Stimulated activated CD8-positive, alpha-beta memory T cell treated with anti-CD3 and anti-CD28 coated beads, Interleukin-12 subunit alpha, Interleukin-12 subunit beta, amount 100 ng/mL, for 1 hour (primary cell): ENCODE measurements around the gene SRPX.

ENCODE experiments used
- DNase-seq: peaks from one replicate; pipeline ENCODE4 v3.0.0-alpha.2; 2020; ENCODE audit warnings: low read depth

SRPX gene

DNA sequence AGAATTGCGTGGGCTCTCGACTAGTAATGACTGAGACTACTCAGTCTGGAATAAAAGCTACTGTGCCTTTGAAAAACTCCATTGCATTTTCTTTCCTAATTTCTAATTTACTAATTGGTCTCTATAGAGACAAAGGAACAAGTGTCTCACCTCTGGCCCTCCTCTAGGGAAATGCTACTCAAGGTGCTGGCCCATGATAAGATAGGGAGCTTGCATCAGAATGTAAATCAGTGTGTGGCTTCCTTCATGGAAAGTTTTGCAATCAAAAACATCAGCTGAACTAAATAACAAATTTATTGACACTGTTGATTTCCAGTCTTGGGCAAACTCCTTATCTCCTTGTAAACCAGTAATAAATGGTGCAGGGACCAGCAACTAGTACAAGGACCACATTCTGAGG is 81.8 kb downstream of the SRPX start:
- no peak for DNase-seq

DNA sequence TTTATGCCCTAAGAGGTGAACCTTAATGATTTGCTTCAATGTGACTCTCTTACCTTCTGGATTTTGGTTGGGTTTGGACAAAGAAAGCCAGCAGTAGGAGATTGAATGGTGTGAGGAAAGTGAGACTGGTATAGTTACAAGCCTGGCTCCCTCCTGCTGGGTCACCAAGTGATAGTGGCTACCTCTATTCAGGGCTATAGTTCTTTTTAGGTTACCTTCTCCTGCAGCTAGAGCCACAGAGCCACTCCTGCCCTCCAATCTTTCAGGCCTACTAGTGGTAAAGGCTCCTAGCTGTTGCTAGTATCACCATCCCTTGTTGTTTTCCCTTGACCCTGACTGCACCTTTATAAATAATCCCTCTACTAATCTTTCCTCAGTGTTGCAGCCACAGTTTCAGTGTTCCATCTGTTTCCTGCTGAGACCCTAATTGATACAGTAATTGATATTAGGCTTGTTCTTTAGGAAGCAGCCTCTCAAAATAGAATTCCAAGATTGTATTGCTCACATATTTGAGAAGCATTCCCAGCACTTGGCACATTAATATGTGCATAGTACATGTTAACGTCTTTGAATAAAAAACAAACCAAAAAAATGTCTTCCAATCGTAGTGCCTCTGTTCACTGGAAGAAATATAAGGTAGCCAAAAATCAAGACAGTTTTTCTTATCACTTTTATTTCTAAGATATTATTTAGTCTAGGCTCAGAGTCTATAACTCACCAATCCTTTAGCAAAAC is 82.3 kb downstream of the SRPX start:
- DNase-seq, result no peak

DNA sequence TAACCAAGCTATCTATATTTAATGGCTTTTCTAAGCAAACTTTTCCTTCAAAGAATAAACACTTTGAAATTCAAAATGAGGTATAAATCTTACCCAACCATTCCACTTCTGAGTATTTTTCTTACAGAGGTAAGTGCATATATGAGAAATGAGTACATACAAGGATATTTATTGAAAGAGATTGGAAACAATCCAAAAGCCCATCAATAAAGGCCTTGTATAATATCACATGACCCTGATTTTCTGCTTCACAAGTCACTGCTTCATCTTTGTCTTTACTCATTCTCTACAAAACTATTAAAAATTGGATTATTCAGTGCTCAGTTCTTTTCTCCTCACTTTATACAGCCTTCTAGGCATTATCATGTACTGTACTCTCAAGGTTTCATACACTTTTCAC is 91.3 kb downstream of the SRPX start:
- no peak for DNase-seq

DNA sequence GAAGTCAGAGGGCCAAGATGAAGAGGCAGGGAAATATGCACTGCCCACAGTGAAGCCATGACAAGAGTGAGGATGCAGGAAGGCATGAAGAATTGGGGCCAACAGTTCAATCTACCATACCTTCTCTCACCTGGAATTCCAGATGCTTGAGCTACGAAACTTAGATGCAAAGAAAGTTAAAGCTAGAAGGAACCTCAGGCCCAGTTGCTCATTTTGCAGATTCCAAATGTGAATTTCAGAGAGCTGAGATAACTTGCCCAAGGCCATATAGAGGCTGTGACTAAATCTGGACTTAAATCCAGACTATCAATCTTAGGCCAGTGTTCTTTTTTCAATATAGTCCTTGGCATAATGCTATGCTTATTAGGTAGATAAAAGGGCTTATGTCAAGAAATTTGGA is 92.7 kb downstream of the SRPX start:
- no peak for DNase-seq

DNA sequence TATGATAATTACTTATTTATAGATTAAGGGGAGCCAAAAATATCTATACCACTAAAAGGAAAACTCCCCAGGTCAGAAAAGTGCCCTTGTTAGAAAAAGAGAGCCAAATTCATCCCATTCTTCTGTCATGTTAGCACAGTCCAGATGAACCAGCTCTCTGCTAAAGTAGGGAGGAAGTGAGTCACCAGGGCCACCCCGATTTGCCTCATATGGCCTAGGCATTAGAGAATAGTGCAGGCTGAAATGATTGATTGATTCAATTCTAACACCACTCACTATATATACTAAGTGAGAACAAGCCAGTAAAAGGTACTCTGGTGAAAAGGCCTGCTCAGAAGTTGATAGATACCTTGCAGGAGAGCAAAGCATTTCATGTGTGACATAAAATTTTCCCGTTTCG is 94.5 kb downstream of the SRPX start:
- no peak for DNase-seq

DNA sequence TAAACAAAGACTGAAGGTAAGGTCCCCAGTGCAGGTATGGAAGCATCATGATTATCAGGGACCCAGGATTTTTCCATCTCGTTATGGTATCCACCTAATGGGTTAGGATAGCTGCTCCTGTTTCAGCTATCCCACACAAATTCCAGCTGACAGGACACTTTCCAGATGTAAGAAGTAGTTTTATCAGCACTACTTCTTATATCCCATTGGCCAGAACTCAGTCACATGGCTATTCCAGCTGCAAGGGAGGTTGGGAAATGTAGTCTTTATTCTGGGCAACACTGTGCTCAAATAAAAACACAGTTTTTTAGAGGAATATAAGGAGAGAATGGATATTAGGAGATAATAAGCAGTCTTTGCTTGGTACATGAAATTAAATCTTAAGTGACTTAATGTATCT is 96.7 kb downstream of the SRPX start:
- DNase-seq, result no peak

DNA sequence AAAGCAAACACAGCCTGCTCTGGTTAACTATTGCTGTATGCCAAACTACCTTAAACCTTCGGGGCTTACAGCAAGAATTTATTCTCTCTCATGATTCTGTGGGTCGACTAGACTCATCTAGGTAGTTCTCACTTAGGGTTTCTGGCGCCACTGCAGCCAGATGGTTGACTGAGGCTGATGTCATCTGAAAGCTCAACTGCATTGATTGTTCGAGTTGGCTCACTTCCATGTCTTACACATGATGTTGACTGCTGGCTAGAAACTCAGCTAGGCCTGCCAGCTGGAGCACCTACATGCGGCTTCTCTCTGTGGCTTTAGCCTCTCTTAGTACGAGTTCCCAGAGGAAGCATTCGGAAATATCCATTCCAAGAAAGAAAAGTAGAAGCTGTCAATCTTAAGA is 103.2 kb downstream of the SRPX start:
- DNase-seq, result no peak

DNA sequence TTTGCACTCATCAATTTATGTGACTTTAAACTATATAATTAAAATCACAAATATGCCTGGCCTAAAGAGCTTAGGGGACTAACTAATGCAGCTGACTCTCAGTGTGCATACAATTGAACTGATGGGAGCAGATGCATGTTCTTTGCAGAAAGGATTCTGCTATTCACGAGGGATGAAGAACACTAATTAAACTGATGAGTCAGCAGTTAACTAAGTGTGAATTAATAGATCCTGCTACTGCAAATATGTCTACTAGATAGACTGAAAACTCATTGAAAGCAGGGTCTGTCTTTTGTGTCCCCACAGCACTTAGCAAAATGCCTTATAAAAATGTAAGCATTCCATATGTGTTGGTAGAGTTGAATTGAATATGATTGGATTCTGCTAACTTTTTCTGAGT is 104.0 kb downstream of the SRPX start:
- DNase-seq, result no peak

DNA sequence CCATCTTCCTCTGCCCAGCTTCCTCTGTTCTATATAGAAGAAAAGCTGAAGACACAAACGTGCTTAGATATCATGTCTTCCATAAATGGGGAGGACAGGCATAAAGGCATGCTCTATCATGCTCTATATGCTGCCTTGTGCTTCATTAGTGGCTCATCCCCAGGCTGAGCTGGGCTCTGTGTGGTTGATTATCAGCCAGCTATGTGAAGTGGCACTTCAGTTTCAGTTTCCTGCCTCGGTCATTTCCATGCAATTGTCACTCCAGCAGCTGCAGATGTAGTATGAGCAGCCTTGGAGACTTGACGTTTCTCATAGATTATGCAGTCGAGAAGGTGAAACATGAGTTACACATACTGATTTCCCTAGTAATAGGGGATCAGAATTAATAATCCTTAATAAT is 108.1 kb downstream of the SRPX start:
- no peak for DNase-seq

DNA sequence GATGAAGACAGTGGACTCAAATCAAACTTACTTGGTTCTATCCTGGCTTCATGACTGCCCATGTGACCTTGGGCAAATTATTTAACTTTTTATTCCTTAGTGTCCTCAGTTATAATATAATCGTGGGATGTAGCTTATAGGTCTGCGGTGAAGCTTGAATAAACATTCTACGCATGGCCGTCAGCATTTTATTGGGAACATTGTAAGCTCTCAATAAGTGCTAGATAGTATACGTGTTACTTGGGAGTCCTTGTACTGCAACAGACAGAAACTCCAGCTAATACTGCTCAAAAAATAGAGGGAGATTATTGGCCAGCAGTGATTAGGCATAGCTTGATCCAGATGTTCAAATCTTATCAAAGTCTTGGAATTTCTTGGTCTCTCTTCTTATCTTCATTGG is 109.5 kb downstream of the SRPX start:
- no peak for DNase-seq

DNA sequence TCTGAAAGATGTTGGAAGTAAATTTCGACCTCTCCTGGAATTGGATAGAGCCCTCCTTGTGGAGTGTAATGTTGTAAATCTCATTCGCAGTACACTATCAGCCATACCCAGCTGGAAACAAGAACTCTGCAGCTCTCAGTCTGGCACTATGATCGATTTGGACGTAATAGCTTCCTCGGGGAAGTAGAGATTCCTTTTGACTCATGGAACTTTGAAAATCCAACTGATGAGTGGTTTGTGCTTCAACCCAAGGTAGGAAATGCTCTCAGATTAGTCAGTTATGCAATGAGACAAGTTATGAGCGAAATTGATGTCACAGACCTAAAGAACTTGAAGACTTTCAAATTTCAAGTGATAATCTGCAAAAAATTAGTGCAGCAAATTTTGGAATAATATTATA is 110.4 kb downstream of the SRPX start:
- no peak for DNase-seq

DNA sequence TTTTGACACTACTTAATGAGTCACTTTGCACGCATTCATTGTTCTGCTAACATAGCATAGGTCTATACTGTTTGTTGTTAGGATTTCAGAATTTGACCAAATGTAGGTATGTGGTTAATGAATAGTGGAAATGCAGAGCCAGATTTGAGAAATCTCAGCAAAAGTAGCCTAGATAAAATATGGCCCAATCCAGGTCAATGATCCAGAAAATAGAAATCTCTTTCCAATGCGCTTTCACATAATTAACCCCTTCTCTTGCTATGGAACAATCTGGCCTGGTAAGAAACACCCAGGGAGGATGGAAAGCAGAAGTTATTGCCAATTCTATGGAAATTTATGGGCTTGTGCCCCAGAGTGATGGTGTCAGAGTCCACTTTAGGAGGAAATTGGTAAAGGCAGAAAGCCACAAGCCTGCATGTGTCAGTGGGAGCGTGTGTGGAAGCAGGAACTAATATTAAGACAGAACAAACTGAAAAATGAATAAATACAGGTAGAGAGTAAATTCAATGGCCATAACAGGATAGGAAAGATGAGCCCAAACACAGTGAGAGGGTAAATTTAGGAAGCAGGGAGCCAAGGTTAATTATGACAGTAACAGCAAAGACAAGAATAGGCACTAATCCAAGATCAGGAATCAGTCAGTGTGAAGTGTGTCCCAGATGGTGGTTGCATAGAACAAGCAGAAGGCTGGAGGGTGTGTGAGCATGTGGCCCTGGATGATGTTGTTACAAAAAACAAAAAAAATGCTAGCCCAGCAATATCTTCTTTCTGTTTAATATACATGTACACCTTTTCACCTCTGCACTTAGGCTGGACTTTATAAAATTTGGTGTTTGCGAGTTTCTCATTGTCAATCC is 111.4 kb downstream of the SRPX start:
- no peak for DNase-seq

DNA sequence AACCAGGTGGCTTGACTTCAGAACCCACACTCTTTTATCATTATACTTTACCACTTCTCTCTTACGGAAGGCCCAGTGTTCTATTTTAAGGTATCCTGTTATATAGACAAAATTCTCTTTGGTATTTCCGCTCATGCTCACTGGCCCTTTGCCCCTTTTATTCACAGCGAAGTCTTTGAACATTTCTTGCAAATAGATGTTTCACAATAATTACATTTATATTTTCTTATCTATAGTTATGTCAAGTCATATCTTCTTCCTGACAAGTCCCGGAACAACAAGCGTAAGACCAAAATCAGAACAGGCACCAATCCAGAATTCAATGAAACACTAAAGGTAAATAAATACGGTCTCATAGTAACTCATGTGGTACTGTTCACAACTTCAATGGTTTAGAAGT is 112.3 kb downstream of the SRPX start:
- no peak for DNase-seq

DNA sequence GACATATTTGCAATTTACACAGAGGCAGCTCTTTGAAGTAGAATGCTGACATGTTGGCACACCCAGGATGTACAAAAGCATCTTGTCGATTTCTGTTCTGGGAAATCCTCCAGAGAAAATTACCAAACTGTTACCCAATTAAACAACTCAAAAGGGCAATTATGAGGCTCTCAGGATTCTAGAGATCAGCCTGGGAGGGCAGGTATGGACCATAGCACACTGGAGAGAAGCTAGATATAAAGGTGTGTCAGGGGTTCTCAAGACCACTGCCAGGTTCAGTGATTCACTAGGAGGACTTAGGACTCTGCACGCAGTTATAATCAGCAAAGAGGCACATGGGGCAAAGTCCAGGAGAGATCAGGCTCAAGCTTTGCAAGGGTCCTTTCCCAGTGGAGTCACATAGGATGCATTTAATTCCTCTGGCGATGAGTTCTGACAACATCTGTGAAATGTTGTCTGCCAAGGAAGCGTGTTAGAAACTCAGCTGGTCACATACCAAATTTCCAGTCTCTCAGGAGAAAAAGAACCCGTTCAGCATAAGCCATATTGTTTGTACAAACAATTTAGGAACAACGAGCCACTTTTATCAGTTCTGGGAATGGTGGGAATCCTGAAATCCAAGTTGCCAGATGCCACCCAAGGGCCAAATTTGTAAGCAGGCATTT is 113.5 kb downstream of the SRPX start:
- DNase-seq, result no peak

DNA sequence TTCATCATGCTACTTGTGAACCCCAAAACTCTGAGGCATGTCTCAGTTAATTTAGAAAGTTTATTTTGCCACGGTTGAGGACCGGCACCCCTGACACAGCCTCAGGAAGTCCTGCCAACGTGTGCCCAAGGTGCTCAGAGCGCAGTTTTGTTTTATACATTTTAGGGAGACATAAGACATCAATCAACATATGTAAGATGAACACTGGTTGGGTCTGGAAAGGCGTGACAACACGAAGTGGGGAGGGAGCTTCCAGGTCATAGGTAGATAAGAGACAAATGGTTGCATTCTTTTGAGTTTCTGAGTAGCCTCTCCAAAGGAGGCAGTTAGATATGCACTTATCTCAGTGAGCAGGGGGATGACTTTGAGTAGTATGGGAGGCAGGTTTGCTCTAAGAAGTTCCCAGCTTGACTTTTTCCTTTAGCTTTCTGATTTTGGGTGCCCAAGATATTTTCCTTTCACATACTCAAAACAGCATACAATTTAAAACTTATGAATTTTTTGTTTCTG is 115.4 kb downstream of the SRPX start:
- DNase-seq, result no peak

DNA sequence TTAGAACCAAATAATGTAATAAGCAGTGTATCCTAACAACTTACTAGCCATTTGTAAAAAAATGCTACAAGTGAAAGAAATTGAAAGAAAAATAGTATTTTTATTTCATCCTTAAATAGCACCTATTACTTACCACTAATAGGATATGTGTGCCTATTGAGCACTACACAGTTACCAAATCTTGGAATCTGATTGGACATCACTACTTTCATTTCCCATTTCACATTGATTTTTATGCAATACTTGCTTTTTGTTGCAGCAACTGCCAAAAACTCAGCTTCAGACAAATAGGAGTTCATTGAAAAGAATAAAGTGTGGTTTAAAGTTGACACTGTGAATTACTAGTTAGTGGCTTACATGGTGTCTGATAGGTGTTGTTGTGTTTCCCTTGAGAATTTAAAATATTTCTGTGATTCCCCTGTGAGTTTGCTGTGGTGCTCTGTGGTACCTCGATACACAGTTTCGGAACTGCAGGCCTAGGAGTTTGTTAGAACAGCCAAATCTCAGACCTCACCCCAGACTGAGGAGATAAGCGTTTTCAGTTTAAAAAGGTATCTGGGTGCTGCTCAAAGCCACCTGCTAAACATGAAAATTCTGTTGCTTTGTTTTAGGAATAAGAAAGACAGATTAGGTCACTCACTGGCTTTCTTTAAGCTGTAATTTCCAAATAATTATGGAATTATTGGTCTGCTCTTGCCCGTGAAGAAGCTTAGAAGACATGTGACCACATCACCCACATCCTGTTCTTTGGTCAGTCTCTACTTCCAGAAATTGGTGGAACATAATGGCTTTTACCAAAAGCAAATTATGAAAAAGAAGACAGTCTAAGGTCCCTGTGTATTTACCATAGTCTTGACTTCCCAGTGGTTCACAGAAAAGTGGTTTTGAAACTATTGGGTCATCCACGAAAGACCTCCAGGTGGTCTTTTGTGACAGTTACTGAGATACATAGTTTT is 116.5 kb downstream of the SRPX start:
- no peak for DNase-seq

DNA sequence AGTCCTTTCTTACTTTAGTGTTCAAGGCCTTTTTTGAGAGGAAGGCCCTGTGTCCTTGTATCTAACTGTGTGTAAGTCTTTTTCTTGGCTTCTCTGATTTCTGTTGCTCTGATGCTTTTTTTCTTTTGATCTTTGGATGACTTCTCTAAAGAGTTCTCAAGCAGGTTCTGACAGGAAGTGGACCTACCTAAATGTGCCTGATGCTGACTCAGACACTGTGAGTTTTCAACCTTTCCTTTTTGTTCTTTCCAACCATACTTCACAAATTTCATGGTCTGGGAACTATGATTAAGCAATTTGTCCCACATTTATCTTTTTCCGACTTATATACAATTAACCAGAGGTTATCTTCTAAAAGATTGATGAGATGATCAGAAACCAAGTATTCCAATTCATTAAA is 117.8 kb downstream of the SRPX start:
- no peak for DNase-seq

DNA sequence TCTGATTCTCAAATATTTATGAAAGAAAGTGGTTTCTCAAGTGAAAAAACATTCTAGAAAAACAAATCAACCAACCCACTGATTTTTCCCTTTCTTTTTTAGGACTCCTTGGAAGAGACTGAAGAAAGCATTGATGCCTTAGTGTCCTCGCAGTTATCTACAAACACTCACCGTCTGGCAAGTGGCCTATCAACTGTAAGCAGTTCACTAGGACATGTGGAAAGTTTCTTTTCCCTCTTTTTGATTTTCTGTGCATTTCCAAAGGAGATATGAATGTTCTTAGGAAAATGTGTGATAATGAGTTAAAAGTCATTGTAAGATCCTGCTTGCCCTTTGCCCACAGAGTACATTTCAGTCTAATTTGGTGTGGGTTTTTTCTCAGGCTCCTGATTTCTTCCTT is 118.4 kb downstream of the SRPX start:
- DNase-seq, result no peak

DNA sequence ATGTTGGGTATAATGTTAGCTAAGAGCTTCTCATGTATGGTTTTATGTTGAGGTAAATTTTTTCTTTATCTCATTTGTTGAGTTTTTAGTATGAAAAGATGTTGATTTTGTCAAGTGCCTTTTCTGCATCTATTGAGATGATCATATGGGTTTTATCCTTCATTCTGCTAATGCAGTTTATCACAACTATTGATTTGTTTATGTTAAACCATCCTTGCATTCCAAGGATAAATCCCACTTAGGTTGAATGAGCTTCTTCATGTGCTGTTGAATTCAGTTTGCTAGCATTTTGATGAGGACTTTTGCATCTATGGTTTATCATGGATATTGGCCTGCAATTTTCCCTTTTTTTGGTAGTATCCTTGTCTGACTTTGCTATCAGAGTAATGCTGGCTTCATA is 121.0 kb downstream of the SRPX start:
- no peak for DNase-seq
